Stimulated activated CD4-positive, alpha-beta T cell treated with anti-CD3 and anti-CD28 coated beads, Interleukin-1b, Interleukin-23, amount 100 ng/mL, for 24 hours (primary cell): ENCODE results near the gene CCDC88C.
A peak's percentile ranks its signal among the peaks of the same experiment; 100 is the strongest.
"Not testable (repeated sequence)": the region's sequence is repeated elsewhere in the genome, so short reads cannot be mapped to it uniquely, and the experiment has no call there.

Experiments used
- DNase-seq, 4 experiments: peaks; one replicate each; pipeline ENCODE4 v3.0.0-alpha.2; 2020; ENCODE audit warnings: low read depth in 4 of 4, low spot score in 1 of 4

CCDC88C gene

DNA sequence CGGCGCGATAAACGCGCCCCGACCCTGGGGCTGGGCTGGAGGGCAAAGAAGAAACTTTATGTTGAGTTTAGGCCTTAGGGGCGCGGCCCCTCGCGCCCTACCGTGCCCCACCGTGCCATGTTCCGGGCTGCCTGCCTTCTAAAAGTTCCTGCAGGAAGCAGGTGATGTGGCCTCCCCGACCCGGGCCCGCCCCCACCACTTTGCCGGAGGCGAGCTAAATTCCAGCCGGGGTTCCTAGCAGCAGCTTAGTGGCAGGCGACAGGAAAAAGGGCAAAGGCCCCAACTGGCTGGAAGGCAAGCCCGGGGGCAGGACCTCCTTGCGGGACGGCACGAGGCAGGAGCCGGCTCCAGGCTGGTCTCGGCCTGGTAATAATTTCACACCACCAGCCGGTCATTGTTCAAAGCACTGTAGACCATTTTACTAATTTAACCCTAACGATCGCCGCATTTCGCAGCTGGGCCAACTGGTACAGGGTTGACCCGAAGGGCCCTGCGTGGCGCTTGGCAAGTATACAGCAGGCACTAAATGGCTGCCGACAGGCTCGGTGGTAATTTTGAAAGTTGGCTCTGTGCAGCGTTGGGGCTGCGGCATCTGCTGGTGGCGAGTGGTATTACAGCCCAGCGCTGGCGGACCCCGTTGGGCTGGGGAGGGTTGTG, 895 bp upstream of the CCDC88C start:
- peak in 3 of 4 experiments; percentile 50 to 71 (median 68) for DNase-seq

DNA sequence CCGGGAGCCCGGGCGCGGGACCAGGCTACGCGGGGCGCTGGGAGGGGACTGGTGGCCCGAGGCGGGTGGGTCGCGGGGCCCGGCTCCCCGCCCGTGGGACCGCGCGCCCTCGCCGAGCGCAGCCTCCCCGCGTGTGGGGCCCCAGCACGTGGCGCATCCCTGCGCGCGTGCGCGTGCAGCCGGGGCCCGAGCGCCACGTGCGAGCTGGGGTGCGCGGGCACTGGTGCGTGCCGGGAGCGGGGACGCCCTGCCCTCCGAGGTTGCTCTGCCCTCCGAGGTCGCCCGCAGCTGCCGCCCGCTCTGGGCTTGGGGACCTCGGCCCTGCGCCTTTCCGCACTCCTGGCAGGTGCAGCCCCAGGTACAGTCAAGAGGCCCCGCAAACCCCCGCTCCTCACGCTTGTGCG, 365 bp upstream of the CCDC88C start:
- DNase-seq: peak in 2 of 4 experiments; percentile 44 to 48

DNA sequence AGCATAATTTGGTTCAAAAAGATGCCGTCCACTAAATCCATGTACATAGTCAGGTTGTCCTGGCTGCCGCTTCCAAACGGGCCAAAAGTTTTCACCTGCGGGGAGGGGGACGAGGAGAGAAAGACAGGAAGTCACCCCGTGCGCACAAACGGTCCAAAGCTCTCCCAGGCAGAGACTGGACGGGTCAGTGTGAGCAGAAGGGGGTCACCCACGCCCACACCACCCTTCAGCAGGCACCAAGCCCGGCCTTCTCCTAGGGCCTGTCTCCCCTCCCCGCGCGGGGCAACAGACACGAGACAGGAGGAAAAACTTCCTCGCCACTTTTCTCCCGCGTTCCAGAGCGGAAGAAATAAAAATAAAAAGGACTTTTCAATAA, 888 bp downstream of the CCDC88C start:
- no peak for DNase-seq

- peak in 2 of 4 experiments; percentile 43 to 56 for DNase-seq
These were observed 1.6 kb downstream of the CCDC88C start for GRCh38 chr14:91415794-91416743.

DNA sequence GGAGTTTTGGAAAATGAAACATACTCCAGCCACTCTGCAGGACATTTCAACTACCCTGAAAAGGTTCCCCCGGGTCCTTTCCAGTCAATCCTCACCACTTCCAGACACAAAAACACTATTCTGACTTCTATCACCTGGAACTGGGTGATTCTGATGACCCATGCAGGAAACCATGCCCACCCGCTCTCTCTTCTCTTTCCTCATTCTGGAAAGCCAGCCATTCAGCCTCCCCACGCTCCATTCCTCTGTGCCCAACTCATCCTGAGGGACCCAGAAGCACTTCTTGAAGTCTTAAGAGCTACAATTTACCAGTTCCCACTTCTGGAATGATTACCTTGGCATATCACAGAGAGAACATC, 3.2 kb downstream of the CCDC88C start:
- no peak for DNase-seq

- DNase-seq: no peak
These were observed 3.8 kb downstream of the CCDC88C start for GRCh38 chr14:91413547-91414474.

- DNase-seq: no peak
These were observed 4.7 kb downstream of the CCDC88C start for GRCh38 chr14:91412939-91413338.

DNA sequence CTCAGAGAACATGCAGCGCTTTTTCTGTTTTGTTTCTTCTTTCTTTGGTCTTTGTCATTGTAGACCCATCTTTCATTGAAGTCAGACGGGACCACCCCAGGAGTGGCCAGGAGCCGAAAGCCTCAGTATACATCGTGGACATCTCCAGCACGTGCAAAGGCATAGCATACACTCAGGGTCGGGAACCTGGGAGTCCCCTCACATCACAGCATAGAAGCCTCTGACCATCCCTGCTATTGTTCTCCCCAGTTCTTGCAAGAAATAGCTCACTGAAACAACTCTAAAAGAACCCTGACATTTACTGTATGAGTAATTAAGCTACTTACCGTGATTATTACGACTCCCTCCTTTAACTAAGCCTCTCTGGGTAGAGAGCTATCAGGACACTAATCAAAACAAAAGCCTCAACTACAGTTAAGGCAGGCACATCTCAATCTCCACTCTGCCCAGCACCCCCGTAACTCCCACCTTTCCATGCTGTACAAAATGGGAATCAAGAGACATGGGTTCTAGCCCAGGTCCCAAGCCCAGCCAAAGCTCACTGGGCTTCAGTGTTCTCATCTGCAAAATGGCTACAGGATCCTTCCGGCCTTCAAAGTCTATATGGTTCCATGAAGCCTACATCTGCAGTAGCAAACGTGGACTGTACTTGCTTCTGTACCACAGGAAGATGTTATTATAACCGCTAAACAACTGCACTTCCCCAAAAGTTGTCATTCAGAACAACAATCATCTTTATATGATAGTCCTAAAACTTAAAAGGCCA, 6.7 kb downstream of the CCDC88C start:
- no peak for DNase-seq

DNA sequence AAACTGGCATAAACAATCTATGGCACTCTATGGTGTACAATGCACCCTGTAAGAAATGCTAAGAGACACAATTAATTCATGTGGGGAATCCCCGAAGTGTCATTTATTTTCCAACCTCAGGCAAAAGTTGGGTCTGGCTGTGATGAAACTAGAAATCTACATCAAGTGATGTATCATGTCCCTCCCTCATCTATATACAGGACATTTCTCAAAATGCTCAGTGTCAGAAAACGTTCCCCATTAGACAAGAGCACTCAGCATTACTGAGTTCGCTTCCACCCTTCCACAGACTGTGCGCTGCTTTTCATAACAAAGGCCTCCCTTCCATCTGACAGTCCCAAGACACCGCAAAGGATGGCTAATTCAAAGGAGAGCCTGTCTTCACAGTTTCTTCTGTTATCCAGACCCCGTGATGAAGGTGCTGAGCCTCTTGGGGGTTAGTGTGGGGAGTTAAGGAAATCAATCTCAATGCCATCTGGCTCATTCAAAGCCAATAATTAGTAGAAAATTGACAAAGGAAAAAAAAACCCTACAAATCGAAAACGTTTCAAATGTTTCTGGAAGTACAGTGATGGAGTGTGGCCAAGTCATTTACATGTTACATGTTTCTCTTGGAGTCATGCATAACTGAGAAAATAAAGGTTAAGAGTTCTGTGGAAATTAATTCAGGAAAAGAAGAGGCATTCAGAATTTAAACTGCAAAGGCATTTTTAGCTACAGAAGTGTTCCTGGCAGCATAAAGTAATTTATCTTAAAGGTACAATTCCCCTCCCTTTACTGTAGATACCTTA, 7.5 kb downstream of the CCDC88C start:
- no peak for DNase-seq

- not testable (repeated sequence) for DNase-seq
These were observed 8.4 kb downstream of the CCDC88C start for GRCh38 chr14:91409240-91409639.

DNA sequence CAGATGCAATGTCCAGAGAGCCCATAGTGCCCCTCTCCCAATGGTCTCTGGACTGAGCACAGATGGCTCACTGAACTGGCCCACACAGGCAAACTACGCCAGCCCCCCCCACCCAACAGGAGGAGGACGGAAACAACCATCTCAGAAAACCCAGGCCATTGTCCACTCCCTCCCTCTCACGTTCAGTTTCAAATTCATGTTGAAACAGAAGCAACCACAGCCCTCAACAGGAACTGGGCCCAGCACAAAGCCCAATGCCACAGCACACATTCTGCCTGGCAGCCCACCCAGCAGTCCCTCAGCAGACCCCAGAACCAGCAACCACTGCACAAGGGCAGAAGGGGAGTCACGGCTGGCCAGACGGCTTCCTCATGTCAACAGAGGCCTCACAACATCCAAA, 10.6 kb downstream of the CCDC88C start:
- DNase-seq: no peak

- no peak for DNase-seq
These were observed 11.2 kb downstream of the CCDC88C start for GRCh38 chr14:91406451-91406850.

- no peak for DNase-seq
These were observed 11.7 kb downstream of the CCDC88C start for GRCh38 chr14:91405724-91406435.

GRCh38 chr14:91405241-91405721, 12.3 kb downstream of the CCDC88C start:
- peak in 1 of 4 experiments; percentile 42 for DNase-seq

DNA sequence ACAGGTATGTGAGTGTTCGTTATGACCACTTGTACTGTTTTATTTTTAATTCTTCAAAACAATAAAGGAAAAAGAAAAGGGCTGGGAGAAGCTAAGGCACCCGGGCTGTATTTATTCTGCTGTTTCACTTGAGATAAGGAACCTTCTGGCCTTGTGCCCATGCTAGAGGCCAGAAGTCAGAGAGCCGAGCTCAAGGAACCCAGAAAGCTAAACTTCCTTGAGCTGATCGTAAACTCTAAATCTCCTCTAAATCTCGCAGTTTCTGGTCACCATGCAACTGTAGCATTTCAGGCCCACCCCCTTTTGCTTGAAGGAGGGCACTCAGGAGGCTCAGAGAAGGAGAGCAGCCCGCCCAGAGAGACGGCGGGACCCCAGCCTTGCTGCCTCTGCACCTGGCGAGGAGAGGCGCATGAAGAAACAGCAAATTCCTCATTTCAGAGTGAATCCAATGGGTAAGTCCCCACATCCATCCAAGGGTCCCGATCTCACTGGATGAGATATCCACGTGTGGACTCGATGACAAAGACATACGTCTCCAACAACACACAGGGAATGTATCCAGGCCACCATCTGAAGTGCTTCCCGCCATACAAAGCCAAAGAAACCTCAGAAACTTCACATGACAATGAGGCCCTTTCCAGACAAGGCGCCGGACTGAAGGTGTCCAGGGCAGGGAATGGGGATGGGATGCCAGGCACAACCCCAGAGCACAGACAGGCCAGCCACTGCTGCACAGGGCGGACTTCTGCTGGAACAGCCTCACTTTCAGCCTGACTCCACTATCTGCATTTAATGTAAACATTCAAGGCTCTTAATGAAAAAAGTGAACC, 14.6 kb downstream of the CCDC88C start:
- DNase-seq: no peak

- no peak for DNase-seq
These were observed 15.3 kb downstream of the CCDC88C start for GRCh38 chr14:91402348-91402747.

GRCh38 chr14:91401751-91402150, 15.9 kb downstream of the CCDC88C start:
- no peak for DNase-seq

- DNase-seq: no peak
These were observed 16.9 kb downstream of the CCDC88C start for GRCh38 chr14:91400696-91401095.
